ENCODE measurements around the gene PIK3AP1. TPM values are rescaled to one million over a fixed set of nuclear protein-coding genes. Genes with fewer than 3 reads are reported as not detected.

PIK3AP1 gene
- total and polyA plus RNA-seq, 2 of the 13 experiments (the other 11 are each of a cell fraction or from before 2014, with no cell fraction given), result 3.6 to 13.8 TPM

GRCh38 chr10:96673318-96674099 lies 46.8 kb downstream of the PIK3AP1 start:
- FAIRE-seq (peak; percentile 83), ATAC-seq (peak; percentile 71), DNase-seq (ENCODE audit: low spot score) (peak; percentile 80)
- 8% methylated on average over 11 of the region's 11 CpGs for WGBS (ENCODE audit: low lambda C conversion rate)
- Histone ChIP-seq H3K36me3 (replicated peaks in 1 of 2; ENCODE audit: control insufficient read depth in 1 of 2, insufficient read depth in 2 of 2, low read length in 2 of 2) (no peaks in the 10 kb centered on the region), H3K79me2 (ENCODE audit: insufficient read depth, low read length) (no peaks in the 10 kb centered on the region), H2AFZ (ENCODE audit: low read length) (no peak overlapping the region), H3K27me3 (ENCODE audit: control insufficient read depth in 1 of 2, insufficient read depth in 2 of 2, low read length in 2 of 2) (no peaks in the 10 kb centered on the region), H4K20me1 (ENCODE audit: insufficient read depth, low read length) (no peaks in the 10 kb centered on the region), H3K27ac (ENCODE audit: extremely low read length, insufficient read depth, low read length) (peak overlapping the region; percentile 89), H3K9ac (ENCODE audit: insufficient read depth, low read depth, low read length) (peak overlapping the region; percentile 54), H3K9me3 (ENCODE audit: low read length) (no peaks in the 10 kb centered on the region), H3K4me1 (ENCODE audit: insufficient read depth, low read length) (peaks cover 81% of the 10 kb centered on the region), H3K4me3 (replicated peaks in 1 of 3; ENCODE audit: insufficient read depth in 1 of 3, low read depth in 2 of 3, low read length in 3 of 3) (peak overlapping the region; percentile 45 to 52 (median 51)), H3K4me2 (ENCODE audit: low read depth, low read length) (peak overlapping the region; percentile 79)
- in situ Hi-C loops (cut with HindIII; ENCODE audit: extremely low pct_ligation_motif_present, low pct_unique_long_range_greater_than_20kb), result no loop called here
- CTCF ChIA-PET (ENCODE audit: low intra/inter-chr PET ratio, low total read pairs), result no interaction called here
- BruUV-seq (replicated peaks), result no TSS peak
- intact Hi-C loops (cut with micrococcal nuclease; ENCODE audit: unreplicated experiment), result loop anchor here (5.0 kb wide), 1 partner anchor 44 kb away; no protein-coding TSS in a partner anchor
- POLR2A ChIA-PET, result interaction anchor here (0.5 to 1.9 kb wide), 10 partner anchors 9 to 191 kb away, joined by 3 to 9 read pairs (median 4); partner anchors contain the start of gene TLL2
- TF ChIP-seq ZSCAN5A (CRISPR knock-in tag; IDR thresholded peaks at IDR 0.05; ENCODE audit: borderline replicate concordance) (no peak), ZBTB4 (CRISPR knock-in tag; IDR thresholded peaks at IDR 0.05; ENCODE audit: borderline replicate concordance) (no peak), SOX13 (IDR thresholded peaks at IDR 0.05) (peak; percentile 68; the same call in 1 of the 2 replicates), SOX13 (CRISPR knock-in tag; conservative IDR thresholded peaks at IDR 0.05 in 1 of 2, IDR thresholded peaks at IDR 0.05 in 1 of 2) (peak in 1 of 2 experiments; percentile 91; a peak in 2 of 4 replicates), ZNF441 (CRISPR knock-in tag; IDR thresholded peaks at IDR 0.05; ENCODE audit: borderline replicate concordance) (0 out of 2 replicates have a peak, but pooled peaks have one; percentile 37), STAT6 (CRISPR knock-in tag; IDR thresholded peaks at IDR 0.05; ENCODE audit: borderline replicate concordance) (no peak), ZNF646 (CRISPR knock-in tag; IDR thresholded peaks at IDR 0.05) (no peak)
